Kidney (tissue), 14 donors: ENCODE measurements around the gene RPL38. TPM values are rescaled to one million over a fixed set of nuclear protein-coding genes. Genes with fewer than 3 reads are reported as not detected.

Experiments
- DNase-seq, 5 donors: peaks; one replicate each; pipeline ENCODE4 v3.0.0-alpha.2; 2013 to 2020
- FAIRE-seq: peaks from 2 replicates; lab custom pipeline; 2012; peaks lifted over from hg19 to GRCh38; lab: Jason Lieb, UNC
- H3K27ac ChIP-seq, 2 donors: one replicate each; pipeline ENCODE4 v1.7.0; 2013; ENCODE audit warnings: low read depth in 2 of 2, low read length in 2 of 2, inconsistent platforms in 1 of 2
- H3K27me3 ChIP-seq: one replicate; pipeline ENCODE4 v1.7.1; 2013; ENCODE audit warnings: low read length, inconsistent platforms; ENCODE audit not compliant: control insufficient read depth, insufficient read depth
- H3K36me3 ChIP-seq, 3 donors: one replicate each; pipeline versions ENCODE4 v1.7.0 to v1.7.1; 2013; ENCODE audit warnings: low read length in 3 of 3, control low read depth in 1 of 3, inconsistent platforms in 1 of 3; ENCODE audit not compliant: insufficient read depth in 3 of 3, control insufficient read depth in 2 of 3
- H3K4me1 ChIP-seq, 3 donors: one replicate each; pipeline versions ENCODE4 v1.7.0 to v1.7.1; 2013; ENCODE audit warnings: low read length in 3 of 3, inconsistent platforms in 1 of 3, low read depth in 1 of 3; ENCODE audit not compliant: control insufficient read depth in 2 of 3, insufficient read depth in 2 of 3
- H3K4me3 ChIP-seq, 3 donors: one replicate each; pipeline versions ENCODE4 v1.7.0 to v1.8.1; 2013; ENCODE audit warnings: low read length in 3 of 3, control low read depth in 1 of 3, inconsistent platforms in 1 of 3
- H3K9ac ChIP-seq, 3 donors: one replicate each; pipeline versions ENCODE4 v1.7.0 to v1.7.1; 2013; ENCODE audit warnings: low read length in 3 of 3, control low read depth in 1 of 3, inconsistent platforms in 1 of 3
- H3K9me3 ChIP-seq, 3 donors: one replicate each; pipeline versions ENCODE4 v1.7.0 to v1.7.1; 2013; ENCODE audit warnings: low read length in 3 of 3, control low read depth in 1 of 3, inconsistent platforms in 1 of 3; ENCODE audit not compliant: control insufficient read depth in 2 of 3, insufficient read depth in 1 of 3
- CTCF ChIP-seq: IDR thresholded peaks from 3 replicates; pipeline ENCODE4 v1.5.1; 2012; ENCODE audit warnings: mild to moderate bottlenecking, moderate library complexity, borderline replicate concordance; ENCODE audit not compliant: insufficient read depth; ENCODE audit errors: extremely low read depth
- intact Hi-C: fragments of 100-400 bp; cut with DNase I; formaldehyde crosslinking; loops from one replicate; pipeline ENCODE4 v1.11.1; 2022
- polyA plus RNA-seq: library from polyadenylated mRNA; stranded (reverse); fragments of 350-450 nt; fragmentation: Illumina TruSeq; extraction: RNeasy Lipid Tissue Mini Kit (QIAGEN cat#74804); gene quantifications from one replicate; pipeline ENCODE4 v1.2.3, GENCODE V29; 2014; ENCODE audit warnings: low read depth, low replicate concordance; ENCODE audit not compliant: insufficient read depth
- total RNA-seq: library from RNA; stranded (reverse); fragmentation: NEBNext Ultra II Directional; extraction: Animal tissue kit (Norgen Biotek cat#: 25700); gene quantifications from one replicate; pipeline ENCODE4 v1.2.1, GENCODE V29; 2021
- donor health status: control.
- donor health status: control.
- donor health status: control.
- donor health status: control.
- donor health status: control.
- donor health status: DM: yes; HTN: yes; CAD: no.
- donor health status: Normal renal cell carcinoma (clear cell type).

Gene RPL38
- total and polyA plus RNA-seq, 2 donors from 2014 or later: 664 to 1,966 TPM

DNA sequence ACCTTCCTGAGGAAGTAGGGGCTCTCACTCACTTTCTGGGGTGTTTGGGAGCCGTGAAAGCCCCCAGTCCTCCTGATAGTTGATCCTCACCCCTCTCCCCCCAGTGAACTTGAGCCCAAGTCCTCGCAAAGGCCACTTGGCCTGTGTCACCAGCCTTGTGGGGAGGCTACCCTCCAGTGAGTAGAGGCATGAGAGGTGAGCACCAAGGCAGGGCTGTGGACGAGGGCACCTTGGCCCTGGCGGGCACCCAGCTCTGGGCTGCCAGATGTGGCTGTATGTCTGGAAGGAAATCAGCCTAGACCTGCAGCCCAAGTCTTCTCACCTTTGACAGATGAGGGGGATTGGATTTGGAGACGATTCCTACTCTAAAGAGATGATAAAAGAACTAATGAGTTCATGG is 13.0 kb downstream of the RPL38 start:
- Histone ChIP-seq H3K27me3 (no peaks in the 10 kb centered on the region), H3K4me3 (no peak overlapping the region), H3K4me1 (peaks cover 0 to 13% (median 0%) of the 10 kb centered on the region in 3 donors), H3K36me3 (no peaks in the 10 kb centered on the region), H3K27ac (no peak overlapping the region), H3K9ac (no peak overlapping the region), H3K9me3 (no peaks in the 10 kb centered on the region)
- no peak for FAIRE-seq
- DNase-seq: no peak
- intact Hi-C loops: no loop called here
- TF ChIP-seq CTCF: no peak

DNA sequence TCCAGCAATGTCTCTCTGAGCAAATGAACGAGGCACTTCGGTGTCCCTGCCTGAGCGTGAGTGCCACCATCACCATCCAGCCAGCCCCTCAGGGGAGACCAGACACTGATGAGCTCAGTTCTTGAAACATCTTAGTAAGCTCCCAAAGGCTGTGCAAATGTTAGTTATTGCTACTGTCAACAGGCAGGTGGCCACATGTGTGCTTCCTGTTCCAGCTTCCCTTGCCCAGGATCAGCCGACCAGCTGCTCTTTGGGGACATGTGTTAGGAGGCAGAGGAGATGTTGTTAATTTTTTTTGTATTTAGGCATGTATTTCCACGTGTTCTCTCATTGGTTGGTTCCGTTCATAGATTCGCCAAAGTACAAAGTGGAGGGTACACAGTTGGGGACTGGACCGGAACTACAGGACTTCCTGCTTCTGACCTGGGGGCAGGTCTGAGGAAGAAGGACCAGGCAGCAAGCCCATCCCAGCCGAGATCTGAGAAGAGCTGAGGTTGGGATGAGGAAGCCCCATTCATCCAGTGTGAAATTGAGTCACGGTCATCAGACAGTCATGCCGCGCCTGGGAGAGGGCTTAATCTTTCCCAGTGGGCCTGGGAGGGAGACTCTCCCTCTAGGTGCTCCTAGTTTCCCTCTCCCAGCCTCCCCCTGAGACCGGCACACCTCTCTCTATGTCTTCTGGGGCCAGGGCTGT is 13.7 kb downstream of the RPL38 start:
- peaks cover 0 to 8% (median 0%) of the 10 kb centered on the region in 3 donors for H3K4me1 ChIP-seq
- DNase-seq: no peak
- intact Hi-C loops: no loop called here
- no peak for FAIRE-seq
- H3K27me3 ChIP-seq: no peaks in the 10 kb centered on the region
- H3K27ac ChIP-seq: no peak overlapping the region
- H3K36me3 ChIP-seq: no peaks in the 10 kb centered on the region
- H3K9me3 ChIP-seq: no peaks in the 10 kb centered on the region
- no peak overlapping the region for H3K9ac ChIP-seq
- TF ChIP-seq CTCF: no peak
- H3K4me3 ChIP-seq: no peak overlapping the region

DNA sequence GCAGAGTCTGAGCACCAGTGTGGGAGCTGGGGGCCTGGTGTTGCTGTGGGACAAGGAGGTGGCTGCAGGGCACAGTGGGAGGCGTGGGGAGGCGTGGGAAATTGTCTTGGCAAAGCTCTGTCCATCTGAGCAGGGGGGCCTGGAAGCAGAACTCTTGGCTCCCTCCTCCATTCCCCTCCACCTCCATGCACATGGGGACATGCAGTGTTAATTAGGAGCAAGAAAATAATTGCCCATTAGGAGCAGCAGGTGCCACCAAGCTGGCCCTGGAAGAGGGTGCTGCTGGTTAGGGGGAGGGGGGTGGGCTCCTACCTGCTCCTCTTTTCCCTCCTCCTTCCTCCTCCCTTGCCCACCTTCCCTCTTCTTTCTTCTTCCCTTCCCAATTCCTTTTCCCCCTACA is 14.4 kb downstream of the RPL38 start:
- Histone ChIP-seq H3K27ac (no peak overlapping the region), H3K36me3 (no peaks in the 10 kb centered on the region), H3K9ac (no peak overlapping the region), H3K27me3 (no peaks in the 10 kb centered on the region), H3K4me1 (peaks cover 0 to 4% (median 0%) of the 10 kb centered on the region in 3 donors), H3K4me3 (no peak overlapping the region), H3K9me3 (no peaks in the 10 kb centered on the region)
- FAIRE-seq (no peak), DNase-seq (no peak)
- TF ChIP-seq CTCF: no peak
- intact Hi-C loops: no loop called here
